Astrocyte of the hippocampus (primary cell): Measurements from ENCODE around the gene MAGEC2.

Source experiments
- DNase-seq: peaks from one replicate; pipeline ENCODE4 v3.0.0; 2011; ENCODE audit warnings: low read depth, low spot score

The MAGEC2 gene

GRCh38 chrX:142204522-142205433 lies at the start of gene MAGEC2:
MAGEC2 (minus strand) TSS chrX:142205290; CDS start chrX:142203987, 1,303 bp downstream.
- no peak for DNase-seq

GRCh38 chrX:142251680-142252079 lies 46.6 kb upstream of the MAGEC2 start:
- peak; percentile 2 for DNase-seq

- DNase-seq, result no peak
Measured at GRCh38 chrX:142251202-142251601, 46.1 kb upstream of the MAGEC2 start.

- DNase-seq, result no peak
Measured at GRCh38 chrX:142250502-142250901, 45.4 kb upstream of the MAGEC2 start.

- no peak for DNase-seq
Measured at GRCh38 chrX:142249721-142250120, 44.6 kb upstream of the MAGEC2 start.

GRCh38 chrX:142244568-142244967 lies 39.5 kb upstream of the MAGEC2 start:
- DNase-seq, result no peak

GRCh38 chrX:142238536-142238935 lies 33.4 kb upstream of the MAGEC2 start:
- DNase-seq, result no peak

- no peak for DNase-seq
Measured at GRCh38 chrX:142233400-142233799, 28.3 kb upstream of the MAGEC2 start.

GRCh38 chrX:142214081-142214480 lies 9.0 kb upstream of the MAGEC2 start:
- DNase-seq, result no peak

- no peak for DNase-seq
Measured at GRCh38 chrX:142201113-142201512, 4.0 kb downstream of the MAGEC2 start.

- DNase-seq, result no peak
Measured at GRCh38 chrX:142186103-142186502, 19.0 kb downstream of the MAGEC2 start.

- no peak for DNase-seq
Measured at GRCh38 chrX:142184756-142185602, 20.1 kb downstream of the MAGEC2 start.

- no peak for DNase-seq
Measured at GRCh38 chrX:142156567-142156966, 48.5 kb downstream of the MAGEC2 start.
